ENCODE data around the gene TMEM82. TPM values are rescaled to one million over a fixed set of nuclear protein-coding genes. Genes with fewer than 3 reads are reported as not detected.

The TMEM82 gene
- total and polyA plus RNA-seq, 2 donors from 2014 or later, result 2.0 to 25.4 TPM

DNA sequence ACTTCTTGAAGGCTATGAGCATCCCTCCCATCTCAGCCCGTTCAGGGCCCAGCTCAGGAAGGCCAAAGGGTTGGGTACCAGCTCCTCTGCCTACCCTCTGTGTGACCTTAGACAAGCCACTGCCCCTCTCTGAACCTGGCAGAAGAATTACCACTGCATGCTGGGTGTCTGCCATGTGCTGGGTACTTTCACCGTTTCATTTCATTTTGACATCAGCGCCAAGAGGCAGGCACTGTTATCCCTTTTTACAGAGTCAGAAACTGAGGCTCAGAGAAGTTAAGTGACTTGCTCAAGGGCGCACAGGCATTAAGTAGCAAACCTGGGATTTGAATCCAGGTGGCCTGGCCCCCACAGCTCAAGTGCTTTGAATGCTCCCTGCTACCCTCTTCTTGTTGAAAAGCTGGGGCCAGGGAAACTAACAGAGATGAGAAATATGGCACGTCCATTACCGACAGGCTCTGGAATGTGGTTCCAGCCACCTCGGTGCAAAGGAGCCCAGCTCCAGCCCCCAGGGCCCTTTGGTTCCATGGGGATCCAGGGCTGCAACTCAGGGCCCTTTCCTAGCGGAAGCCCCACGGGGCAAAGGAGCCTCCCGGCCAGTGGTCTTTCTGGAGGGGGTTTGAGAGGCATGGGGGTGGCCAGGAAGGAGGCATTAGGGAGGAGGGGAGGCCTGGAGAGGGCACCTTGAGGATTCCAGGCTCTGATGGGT is 6.5 kb downstream of the TMEM82 start:
- Histone ChIP-seq H3K9ac (ENCODE audit: low read length in 3 of 3) (no peak overlapping the region), H3K27ac (ENCODE audit: low read depth in 2 of 2, low read length in 2 of 2) (no peak overlapping the region), H3K36me3 (ENCODE audit: control insufficient read depth in 2 of 3, insufficient read depth in 3 of 3, low read length in 3 of 3) (no peaks in the 10 kb centered on the region), H3K9me3 (ENCODE audit: control insufficient read depth in 2 of 3, insufficient read depth in 1 of 3, low read length in 3 of 3) (no peaks in the 10 kb centered on the region), H3K4me1 (ENCODE audit: control insufficient read depth in 2 of 3, insufficient read depth in 2 of 3, low read depth in 1 of 3, low read length in 3 of 3) (peaks cover 0 to 15% (median 0%) of the 10 kb centered on the region in 3 donors), H3K27me3 (ENCODE audit: control insufficient read depth, insufficient read depth, low read length) (no peaks in the 10 kb centered on the region), H3K4me3 (ENCODE audit: low read length in 3 of 3) (no peak overlapping the region)
- DNase-seq (no peak), FAIRE-seq (no peak)
- TF ChIP-seq, protein P1, sequence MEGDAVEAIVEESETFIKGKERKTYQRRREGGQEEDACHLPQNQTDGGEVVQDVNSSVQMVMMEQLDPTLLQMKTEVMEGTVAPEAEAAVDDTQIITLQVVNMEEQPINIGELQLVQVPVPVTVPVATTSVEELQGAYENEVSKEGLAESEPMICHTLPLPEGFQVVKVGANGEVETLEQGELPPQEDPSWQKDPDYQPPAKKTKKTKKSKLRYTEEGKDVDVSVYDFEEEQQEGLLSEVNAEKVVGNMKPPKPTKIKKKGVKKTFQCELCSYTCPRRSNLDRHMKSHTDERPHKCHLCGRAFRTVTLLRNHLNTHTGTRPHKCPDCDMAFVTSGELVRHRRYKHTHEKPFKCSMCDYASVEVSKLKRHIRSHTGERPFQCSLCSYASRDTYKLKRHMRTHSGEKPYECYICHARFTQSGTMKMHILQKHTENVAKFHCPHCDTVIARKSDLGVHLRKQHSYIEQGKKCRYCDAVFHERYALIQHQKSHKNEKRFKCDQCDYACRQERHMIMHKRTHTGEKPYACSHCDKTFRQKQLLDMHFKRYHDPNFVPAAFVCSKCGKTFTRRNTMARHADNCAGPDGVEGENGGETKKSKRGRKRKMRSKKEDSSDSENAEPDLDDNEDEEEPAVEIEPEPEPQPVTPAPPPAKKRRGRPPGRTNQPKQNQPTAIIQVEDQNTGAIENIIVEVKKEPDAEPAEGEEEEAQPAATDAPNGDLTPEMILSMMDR (IDR thresholded peaks at IDR 0.05; ENCODE audit: borderline replicate concordance, extremely low read depth, insufficient read depth), result no peak
- intact Hi-C loops (cut with DNase I), result no loop called here

GRCh38 chr1:15749399-15750291 is 7.3 kb downstream of the TMEM82 start:
- no peak for FAIRE-seq
- H3K4me3 ChIP-seq (ENCODE audit: low read length in 3 of 3), result no peak overlapping the region
- H3K9ac ChIP-seq (ENCODE audit: low read length in 3 of 3), result no peak overlapping the region
- no peak overlapping the region for H3K27ac ChIP-seq (ENCODE audit: low read depth in 2 of 2, low read length in 2 of 2)
- intact Hi-C loops (cut with DNase I), result no loop called here
- H3K27me3 ChIP-seq (ENCODE audit: control insufficient read depth, insufficient read depth, low read length), result no peaks in the 10 kb centered on the region
- TF ChIP-seq, protein P1 (IDR thresholded peaks at IDR 0.05; ENCODE audit: borderline replicate concordance, extremely low read depth, insufficient read depth), result no peak
- H3K4me1 ChIP-seq (ENCODE audit: control insufficient read depth in 2 of 3, insufficient read depth in 2 of 3, low read depth in 1 of 3, low read length in 3 of 3), result peaks cover 0 to 15% (median 0%) of the 10 kb centered on the region in 3 donors
- peak in 1 of 5 donors; percentile 89 for DNase-seq
- no peaks in the 10 kb centered on the region for H3K9me3 ChIP-seq (ENCODE audit: control insufficient read depth in 2 of 3, insufficient read depth in 1 of 3, low read length in 3 of 3)
- H3K36me3 ChIP-seq (ENCODE audit: control insufficient read depth in 2 of 3, insufficient read depth in 3 of 3, low read length in 3 of 3), result no peaks in the 10 kb centered on the region

DNA sequence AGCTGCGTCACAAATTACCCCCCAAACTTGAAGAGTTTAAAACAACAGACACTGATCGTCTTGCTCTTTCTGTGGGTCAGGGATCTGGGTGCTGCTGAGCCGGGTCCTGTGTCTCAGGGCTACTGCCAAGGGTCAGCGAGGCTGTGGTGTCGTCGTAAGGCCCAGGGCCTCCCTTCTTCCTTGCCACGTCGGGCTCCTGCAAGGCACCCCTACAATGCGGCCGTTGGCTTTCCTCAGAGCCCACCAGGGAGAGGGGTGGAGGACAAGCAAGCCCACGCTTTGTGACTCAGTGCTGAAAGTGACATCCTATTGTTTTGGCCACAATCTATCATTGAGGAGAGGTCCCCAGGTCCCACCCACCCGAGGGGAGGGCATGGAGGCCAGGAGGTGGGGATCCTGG is 8.6 kb downstream of the TMEM82 start:
- intact Hi-C loops (cut with DNase I), result no loop called here
- no peaks in the 10 kb centered on the region for H3K36me3 ChIP-seq (ENCODE audit: control insufficient read depth in 2 of 3, insufficient read depth in 3 of 3, low read length in 3 of 3)
- FAIRE-seq, result no peak
- TF ChIP-seq, protein P1 (IDR thresholded peaks at IDR 0.05; ENCODE audit: borderline replicate concordance, extremely low read depth, insufficient read depth), result no peak
- H3K9me3 ChIP-seq (ENCODE audit: control insufficient read depth in 2 of 3, insufficient read depth in 1 of 3, low read length in 3 of 3), result no peaks in the 10 kb centered on the region
- no peak overlapping the region for H3K4me3 ChIP-seq (ENCODE audit: low read length in 3 of 3)
- no peak overlapping the region for H3K27ac ChIP-seq (ENCODE audit: low read depth in 2 of 2, low read length in 2 of 2)
- no peaks in the 10 kb centered on the region for H3K27me3 ChIP-seq (ENCODE audit: control insufficient read depth, insufficient read depth, low read length)
- peaks cover 0 to 15% (median 0%) of the 10 kb centered on the region in 3 donors for H3K4me1 ChIP-seq (ENCODE audit: control insufficient read depth in 2 of 3, insufficient read depth in 2 of 3, low read depth in 1 of 3, low read length in 3 of 3)
- no peak overlapping the region for H3K9ac ChIP-seq (ENCODE audit: low read length in 3 of 3)
- peak in 1 of 5 donors; percentile 53 for DNase-seq
